Right hindlimb (tissue), 1 donor: ENCODE data around the gene USPL1.
A peak's percentile ranks its signal among the peaks of the same experiment; 100 is the strongest.

Experiments
- DNase-seq: peaks from one replicate; pipeline ENCODE4 v3.0.0-alpha.2; 2018

Gene USPL1

GRCh38 chr13:30664689-30665275, 47.1 kb downstream of the USPL1 start:
- DNase-seq: no peak

GRCh38 chr13:30665638-30666037, 47.9 kb downstream of the USPL1 start:
- no peak for DNase-seq

- DNase-seq: no peak
These were observed 48.4 kb downstream of the USPL1 start for GRCh38 chr13:30666113-30666512.

- no peak for DNase-seq
These were observed 49.3 kb downstream of the USPL1 start for GRCh38 chr13:30667014-30667413.

GRCh38 chr13:30668312-30668711, 50.6 kb downstream of the USPL1 start:
- no peak for DNase-seq

- DNase-seq: no peak
These were observed 53.6 kb downstream of the USPL1 start for GRCh38 chr13:30671271-30671815.

- peak; percentile 88 for DNase-seq
These were observed 56.2 kb downstream of the USPL1 start for GRCh38 chr13:30673669-30674521.

- DNase-seq: no peak
These were observed 58.0 kb downstream of the USPL1 start for GRCh38 chr13:30675717-30676116.

- DNase-seq: no peak
These were observed 59.0 kb downstream of the USPL1 start for GRCh38 chr13:30676672-30677071.

GRCh38 chr13:30679483-30680330, 62.0 kb downstream of the USPL1 start:
- DNase-seq: no peak

GRCh38 chr13:30681843-30682242, 64.1 kb downstream of the USPL1 start:
- no peak for DNase-seq

- DNase-seq: no peak
These were observed 67.7 kb downstream of the USPL1 start for GRCh38 chr13:30685320-30685859.

- DNase-seq: no peak
These were observed 68.3 kb downstream of the USPL1 start for GRCh38 chr13:30685987-30686386.

GRCh38 chr13:30687601-30688000, 69.9 kb downstream of the USPL1 start:
- no peak for DNase-seq

- DNase-seq: no peak
These were observed 72.0 kb downstream of the USPL1 start for GRCh38 chr13:30689752-30690151.

- peak; percentile 82 for DNase-seq
These were observed 72.8 kb downstream of the USPL1 start for GRCh38 chr13:30690282-30691188.

GRCh38 chr13:30692113-30692512, 74.4 kb downstream of the USPL1 start:
- DNase-seq: no peak

GRCh38 chr13:30696278-30697176, 78.8 kb downstream of the USPL1 start:
- DNase-seq: peak; percentile 51

- no peak for DNase-seq
These were observed 79.6 kb downstream of the USPL1 start for GRCh38 chr13:30697177-30697953.

GRCh38 chr13:30697996-30698401, 80.3 kb downstream of the USPL1 start:
- DNase-seq: peak; percentile 61
